Astrocyte (in vitro differentiated cells and primary cell): ENCODE measurements around the gene SOX18.

Source experiments
- EZH2 ChIP-seq: IDR thresholded peaks from 2 replicates; pipeline ENCODE4 v1.6.1; 2012; ENCODE audit warnings: mild to moderate bottlenecking, low read length, inconsistent platforms; ENCODE audit not compliant: insufficient read depth
- TF ChIP-seq, protein P1 (sequence below): IDR thresholded peaks from 2 replicates; pipeline ENCODE4 v1.5.1; 2011; ENCODE audit warnings: low read depth, mild to moderate bottlenecking, inconsistent platforms, low read length, moderate library complexity; ENCODE audit not compliant: insufficient read depth

DNA sequence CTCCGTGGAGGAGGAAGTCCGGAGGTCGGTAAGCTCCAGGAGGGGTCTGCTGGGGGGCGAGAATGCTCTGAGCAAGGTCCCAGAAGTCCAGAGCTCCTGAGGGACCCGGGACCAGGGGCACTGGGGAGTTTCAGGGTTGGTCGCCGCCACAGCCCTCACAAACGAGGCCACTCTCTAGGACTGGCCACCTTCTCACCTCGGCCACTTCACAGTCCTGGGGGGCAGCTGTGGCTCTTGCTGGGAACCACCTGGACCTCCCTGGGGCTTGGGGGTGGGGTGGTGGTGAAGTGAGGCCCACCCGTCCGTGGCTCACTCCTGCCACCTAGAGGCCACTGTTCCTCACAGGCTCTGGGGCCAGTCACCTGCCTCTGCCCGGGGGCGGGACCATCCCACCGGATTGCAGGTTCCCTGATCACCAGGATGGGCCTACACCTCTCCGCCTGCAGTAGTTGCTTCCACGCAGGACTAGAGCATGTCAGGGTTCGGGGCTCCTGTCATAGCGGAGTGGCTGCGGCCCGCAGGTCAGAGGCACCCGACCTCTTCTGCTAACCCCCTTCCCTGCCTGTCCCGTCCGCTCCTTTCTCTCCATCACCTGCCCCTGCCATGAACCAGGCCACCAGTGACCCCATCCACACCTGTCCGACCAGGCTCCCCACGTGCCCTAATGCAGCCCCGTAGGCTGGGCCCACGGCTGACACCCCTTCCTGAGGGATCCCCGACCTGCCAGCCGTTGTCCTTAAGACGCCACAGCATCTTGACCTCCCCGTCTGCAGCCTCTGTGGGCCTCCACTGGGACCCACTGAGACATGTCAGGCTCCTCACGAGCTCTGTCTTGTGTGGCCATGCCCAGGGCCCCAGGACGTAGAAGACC, 8.4 kb upstream of the SOX18 start:
- TF ChIP-seq, protein P1, sequence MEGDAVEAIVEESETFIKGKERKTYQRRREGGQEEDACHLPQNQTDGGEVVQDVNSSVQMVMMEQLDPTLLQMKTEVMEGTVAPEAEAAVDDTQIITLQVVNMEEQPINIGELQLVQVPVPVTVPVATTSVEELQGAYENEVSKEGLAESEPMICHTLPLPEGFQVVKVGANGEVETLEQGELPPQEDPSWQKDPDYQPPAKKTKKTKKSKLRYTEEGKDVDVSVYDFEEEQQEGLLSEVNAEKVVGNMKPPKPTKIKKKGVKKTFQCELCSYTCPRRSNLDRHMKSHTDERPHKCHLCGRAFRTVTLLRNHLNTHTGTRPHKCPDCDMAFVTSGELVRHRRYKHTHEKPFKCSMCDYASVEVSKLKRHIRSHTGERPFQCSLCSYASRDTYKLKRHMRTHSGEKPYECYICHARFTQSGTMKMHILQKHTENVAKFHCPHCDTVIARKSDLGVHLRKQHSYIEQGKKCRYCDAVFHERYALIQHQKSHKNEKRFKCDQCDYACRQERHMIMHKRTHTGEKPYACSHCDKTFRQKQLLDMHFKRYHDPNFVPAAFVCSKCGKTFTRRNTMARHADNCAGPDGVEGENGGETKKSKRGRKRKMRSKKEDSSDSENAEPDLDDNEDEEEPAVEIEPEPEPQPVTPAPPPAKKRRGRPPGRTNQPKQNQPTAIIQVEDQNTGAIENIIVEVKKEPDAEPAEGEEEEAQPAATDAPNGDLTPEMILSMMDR = peak; percentile 53
- TF ChIP-seq EZH2 = no peak
